ENCODE data around the gene GUCA1A.

GRCh38 chr6:42197555-42198362 is 24.6 kb downstream of the GUCA1A start:
- TF ChIP-seq YY1 (IDR thresholded peaks at IDR 0.05; ENCODE audit: insufficient read depth, insufficient read length) = no peak
- no peak for TF ChIP-seq ZNF274 (IDR thresholded peaks at IDR 0.05; ENCODE audit: low read depth, low read length)

Data from NT2/D1 (cell line).